Activated CD4-positive, alpha-beta T cell treated with anti-CD3 and anti-CD28 coated beads, Interleukin-2, amount 50 U/mL, for 4 hours (primary cell): Measurements from ENCODE around the gene TTK.
A peak's percentile ranks its signal among the peaks of the same experiment; 100 is the strongest.

Experiments used
- DNase-seq, 2 experiments: peaks; one replicate each; pipeline ENCODE4 v3.0.0-alpha.2; 2020

Gene TTK

GRCh38 chr6:80004173-80005072, at the start of gene TTK:
TTK (plus strand) TSS chr6:80004649; CDS start chr6:80005844, 1,195 bp downstream.
- peak; percentile 84 for DNase-seq

- DNase-seq = no peak
Measured at GRCh38 chr6:79954849-79955248, 49.6 kb upstream of the TTK start.

GRCh38 chr6:79964607-79965081, 39.8 kb upstream of the TTK start:
- DNase-seq = peak in 1 of 2 experiments; percentile 3

DNA sequence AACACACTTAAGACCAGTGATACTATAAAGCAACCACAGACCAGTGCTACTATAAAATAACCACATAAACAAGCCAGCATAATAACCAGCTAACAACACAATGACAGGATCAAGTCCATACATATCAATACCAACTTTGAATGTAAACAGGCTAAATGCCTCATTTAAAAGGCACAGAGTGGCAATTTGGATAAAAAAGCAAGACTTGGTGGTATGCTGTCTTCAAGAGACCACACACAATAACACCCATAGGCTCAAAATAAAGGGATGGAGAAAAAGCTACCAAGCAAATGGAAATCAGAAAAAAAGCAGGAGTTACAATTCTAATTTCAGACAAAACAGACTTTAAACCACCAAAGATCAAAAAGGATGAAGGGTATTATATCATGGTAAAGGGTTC, 37.3 kb upstream of the TTK start:
- DNase-seq = no peak

DNA sequence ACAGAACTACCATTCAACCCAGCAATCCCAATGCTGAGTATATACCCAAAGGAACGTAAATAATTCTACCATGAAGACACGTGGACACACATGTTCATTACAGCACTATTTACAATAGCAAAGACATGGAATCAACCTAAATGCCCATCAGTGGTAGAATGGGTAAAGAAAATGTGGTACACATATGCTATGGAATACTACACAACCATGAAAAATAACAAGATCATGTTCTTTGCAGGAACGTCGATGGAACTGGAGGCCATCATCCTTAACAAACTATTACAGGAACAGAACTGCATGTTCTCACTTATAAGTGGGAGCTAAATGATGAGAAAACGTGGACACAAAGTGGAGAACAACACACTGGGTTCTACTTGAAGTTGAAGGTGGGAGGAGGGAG, 34.7 kb upstream of the TTK start:
- DNase-seq = no peak

DNA sequence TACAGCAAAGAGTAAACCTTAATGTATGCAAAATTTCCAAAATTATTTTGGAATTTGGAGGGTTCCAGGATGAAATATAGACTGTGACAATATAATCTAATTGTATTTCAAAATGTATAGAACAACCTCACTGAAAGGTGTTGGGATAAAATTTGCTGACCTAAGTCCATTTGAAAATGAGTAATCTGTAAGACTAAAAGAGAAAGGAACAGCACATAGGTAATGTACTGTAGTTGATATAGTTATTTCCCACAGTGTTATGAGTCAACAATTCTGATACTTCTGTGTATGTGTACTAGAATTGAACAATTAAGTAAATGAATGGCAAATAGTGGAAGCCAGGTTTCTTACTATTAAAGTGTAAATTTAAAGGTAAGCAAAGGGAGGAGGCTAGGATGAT, 33.3 kb upstream of the TTK start:
- no peak for DNase-seq

- DNase-seq = no peak
Measured at GRCh38 chr6:79981652-79982051, 22.8 kb upstream of the TTK start.

DNA sequence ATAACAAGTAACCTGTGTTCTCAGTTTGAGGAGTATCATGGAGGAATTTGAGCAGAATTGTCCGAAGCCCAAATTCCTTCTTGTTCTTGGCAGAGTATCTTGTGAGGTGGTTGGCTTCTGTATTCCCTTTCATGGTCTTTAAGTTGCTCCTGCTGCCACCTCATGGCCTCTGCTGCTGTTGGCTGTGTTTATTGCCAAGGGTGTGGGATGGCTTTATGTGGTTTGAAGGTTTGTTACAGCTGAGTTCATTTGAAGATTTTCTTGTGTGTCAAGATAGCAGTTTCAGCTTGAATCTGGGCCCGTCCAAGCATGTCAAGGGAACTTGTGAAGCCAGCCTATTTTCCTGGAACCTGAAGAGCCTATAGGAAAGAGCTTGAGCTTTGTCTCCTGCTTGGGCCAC, 20.2 kb upstream of the TTK start:
- no peak for DNase-seq

GRCh38 chr6:79985128-79985527, 19.3 kb upstream of the TTK start:
- no peak for DNase-seq

- no peak for DNase-seq
Measured at GRCh38 chr6:79989641-79990040, 14.8 kb upstream of the TTK start.

- no peak for DNase-seq
Measured at GRCh38 chr6:79993012-79993910, 11.2 kb upstream of the TTK start.

DNA sequence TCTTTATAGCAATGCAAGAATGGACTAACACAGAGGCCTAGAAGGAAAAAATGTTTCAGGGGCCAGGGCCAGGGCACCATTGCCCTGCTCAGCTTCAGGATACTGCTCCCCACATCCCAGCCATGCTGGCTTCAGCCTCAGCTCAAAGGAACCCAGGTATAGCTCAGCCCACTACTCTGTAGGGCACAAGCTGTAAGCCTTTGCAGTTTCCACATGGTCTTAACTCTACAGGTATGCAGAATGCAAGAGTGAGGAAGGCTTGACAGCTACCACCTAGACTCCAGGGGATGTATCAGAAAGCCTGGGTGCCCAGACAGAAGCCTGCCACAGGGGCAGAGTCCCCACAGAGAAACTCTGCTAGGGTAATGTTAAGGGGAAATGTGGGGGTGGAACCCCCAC, 10.5 kb upstream of the TTK start:
- no peak for DNase-seq

- no peak for DNase-seq
Measured at GRCh38 chr6:79997728-79998127, 6.7 kb upstream of the TTK start.

GRCh38 chr6:80001337-80001736, 3.1 kb upstream of the TTK start:
- DNase-seq = no peak

- DNase-seq = peak in 1 of 2 experiments; percentile 6
Measured at GRCh38 chr6:80003826-80004172, 650 bp upstream of the TTK start.

GRCh38 chr6:80005406-80005805, 957 bp downstream of the TTK start:
- no peak for DNase-seq

DNA sequence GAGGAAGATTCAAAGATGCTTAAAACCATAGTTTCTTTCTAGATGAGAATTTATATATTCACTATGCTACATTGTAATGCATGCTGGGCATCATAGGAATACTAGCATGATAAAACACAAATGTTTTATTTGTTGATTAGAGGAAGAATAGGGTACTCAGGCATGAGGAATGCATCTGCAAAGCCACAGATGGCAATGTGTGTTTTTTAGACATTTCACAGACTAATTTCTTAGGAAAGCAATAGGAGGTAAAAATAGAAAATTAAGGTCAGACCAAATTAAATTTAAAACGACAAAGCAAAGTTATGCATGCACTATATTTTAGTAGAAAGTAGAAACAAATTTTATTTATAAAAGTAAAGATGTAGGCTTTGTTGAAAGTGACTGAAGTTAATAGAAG, 2.1 kb downstream of the TTK start:
- DNase-seq = no peak

DNA sequence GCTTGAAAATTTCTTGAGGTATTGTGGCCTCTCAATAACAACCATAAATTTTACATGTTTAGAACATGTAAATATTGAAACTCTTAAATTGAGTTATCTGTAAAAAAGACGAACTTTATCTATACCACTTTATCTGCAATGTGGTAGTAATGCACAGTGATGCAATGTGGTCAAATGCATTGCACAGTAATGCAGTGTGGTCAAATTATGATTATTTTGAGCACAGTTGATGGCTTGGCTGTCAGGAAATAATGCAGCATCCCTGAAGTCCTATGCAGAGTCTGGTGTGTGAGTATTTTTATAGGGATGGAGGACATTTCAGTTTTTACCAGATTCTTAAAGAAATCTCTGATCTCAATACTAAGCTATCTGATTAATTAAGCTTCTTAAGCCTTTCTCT, 5.1 kb downstream of the TTK start:
- no peak for DNase-seq

GRCh38 chr6:80010288-80010687, 5.8 kb downstream of the TTK start:
- no peak for DNase-seq

GRCh38 chr6:80015839-80016435, 11.5 kb downstream of the TTK start:
- no peak for DNase-seq

- no peak for DNase-seq
Measured at GRCh38 chr6:80020381-80021120, 16.1 kb downstream of the TTK start.

GRCh38 chr6:80021131-80021530, 16.7 kb downstream of the TTK start:
- no peak for DNase-seq

GRCh38 chr6:80021591-80021990, 17.1 kb downstream of the TTK start:
- DNase-seq = no peak
